ENCODE data around the gene KRT17.

Gene KRT17

DNA sequence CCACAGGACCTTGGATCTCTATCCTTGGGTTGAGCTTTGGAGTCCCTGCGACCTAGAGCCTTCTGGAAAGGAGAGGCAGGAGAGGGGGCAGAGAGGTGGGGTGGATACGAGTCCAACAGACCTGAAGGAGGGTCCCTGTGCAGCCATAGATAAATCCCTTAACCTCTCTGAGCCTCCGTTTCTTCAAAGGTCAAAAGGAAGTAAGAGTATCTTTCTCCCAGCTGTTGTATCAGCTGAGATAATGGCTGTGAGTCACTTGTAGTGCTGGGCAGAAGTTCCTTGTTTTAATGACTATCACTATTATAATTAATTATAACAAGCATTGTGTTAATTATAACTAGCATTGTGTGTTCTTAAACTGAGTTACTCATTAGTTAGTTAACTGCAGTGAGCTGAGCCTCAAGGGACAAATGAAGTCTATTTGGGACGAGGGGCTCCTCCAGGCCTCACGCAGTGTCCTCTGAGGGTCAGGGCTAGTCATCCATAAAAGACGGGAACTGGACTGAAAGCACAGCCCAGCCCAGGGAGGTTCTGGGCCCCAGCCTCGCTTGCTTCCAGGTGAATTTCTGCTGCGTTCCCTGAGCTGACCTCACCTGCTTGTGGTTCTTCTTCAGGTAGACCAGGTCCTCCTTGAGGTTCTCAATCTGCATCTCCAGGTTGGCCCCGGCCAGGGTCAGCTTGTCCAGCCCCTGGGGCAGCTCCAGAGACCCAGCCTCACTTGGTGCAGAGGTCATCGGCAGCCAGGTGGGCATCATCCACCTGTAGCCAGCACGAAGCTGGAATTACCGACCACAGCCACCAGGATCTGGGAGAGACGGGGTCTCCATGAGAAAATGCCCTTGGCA is 5.7 kb upstream of the KRT17 start:
- TF ChIP-seq, protein P1, sequence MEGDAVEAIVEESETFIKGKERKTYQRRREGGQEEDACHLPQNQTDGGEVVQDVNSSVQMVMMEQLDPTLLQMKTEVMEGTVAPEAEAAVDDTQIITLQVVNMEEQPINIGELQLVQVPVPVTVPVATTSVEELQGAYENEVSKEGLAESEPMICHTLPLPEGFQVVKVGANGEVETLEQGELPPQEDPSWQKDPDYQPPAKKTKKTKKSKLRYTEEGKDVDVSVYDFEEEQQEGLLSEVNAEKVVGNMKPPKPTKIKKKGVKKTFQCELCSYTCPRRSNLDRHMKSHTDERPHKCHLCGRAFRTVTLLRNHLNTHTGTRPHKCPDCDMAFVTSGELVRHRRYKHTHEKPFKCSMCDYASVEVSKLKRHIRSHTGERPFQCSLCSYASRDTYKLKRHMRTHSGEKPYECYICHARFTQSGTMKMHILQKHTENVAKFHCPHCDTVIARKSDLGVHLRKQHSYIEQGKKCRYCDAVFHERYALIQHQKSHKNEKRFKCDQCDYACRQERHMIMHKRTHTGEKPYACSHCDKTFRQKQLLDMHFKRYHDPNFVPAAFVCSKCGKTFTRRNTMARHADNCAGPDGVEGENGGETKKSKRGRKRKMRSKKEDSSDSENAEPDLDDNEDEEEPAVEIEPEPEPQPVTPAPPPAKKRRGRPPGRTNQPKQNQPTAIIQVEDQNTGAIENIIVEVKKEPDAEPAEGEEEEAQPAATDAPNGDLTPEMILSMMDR (IDR thresholded peaks at IDR 0.05) = no peak

DNA sequence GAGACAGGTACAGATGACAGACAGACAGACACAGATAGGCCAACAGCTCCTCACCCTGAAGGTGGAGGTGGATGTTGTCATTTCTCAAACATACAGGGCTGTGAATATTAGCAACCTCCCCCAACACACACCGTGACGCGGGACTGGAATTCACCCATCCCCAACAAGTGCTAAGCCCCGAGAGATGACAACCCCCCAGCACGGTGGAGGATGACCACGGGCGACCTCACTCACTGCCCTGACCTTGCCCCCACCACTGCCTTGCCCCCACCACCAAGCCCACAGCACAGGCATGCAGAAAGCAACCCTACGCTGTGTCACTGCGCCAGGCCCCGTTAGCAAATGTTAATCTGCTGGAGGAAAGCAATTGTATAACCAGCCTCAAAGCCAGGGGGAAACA is 4.9 kb upstream of the KRT17 start:
- TF ChIP-seq, protein P1 (IDR thresholded peaks at IDR 0.05) = no peak

DNA sequence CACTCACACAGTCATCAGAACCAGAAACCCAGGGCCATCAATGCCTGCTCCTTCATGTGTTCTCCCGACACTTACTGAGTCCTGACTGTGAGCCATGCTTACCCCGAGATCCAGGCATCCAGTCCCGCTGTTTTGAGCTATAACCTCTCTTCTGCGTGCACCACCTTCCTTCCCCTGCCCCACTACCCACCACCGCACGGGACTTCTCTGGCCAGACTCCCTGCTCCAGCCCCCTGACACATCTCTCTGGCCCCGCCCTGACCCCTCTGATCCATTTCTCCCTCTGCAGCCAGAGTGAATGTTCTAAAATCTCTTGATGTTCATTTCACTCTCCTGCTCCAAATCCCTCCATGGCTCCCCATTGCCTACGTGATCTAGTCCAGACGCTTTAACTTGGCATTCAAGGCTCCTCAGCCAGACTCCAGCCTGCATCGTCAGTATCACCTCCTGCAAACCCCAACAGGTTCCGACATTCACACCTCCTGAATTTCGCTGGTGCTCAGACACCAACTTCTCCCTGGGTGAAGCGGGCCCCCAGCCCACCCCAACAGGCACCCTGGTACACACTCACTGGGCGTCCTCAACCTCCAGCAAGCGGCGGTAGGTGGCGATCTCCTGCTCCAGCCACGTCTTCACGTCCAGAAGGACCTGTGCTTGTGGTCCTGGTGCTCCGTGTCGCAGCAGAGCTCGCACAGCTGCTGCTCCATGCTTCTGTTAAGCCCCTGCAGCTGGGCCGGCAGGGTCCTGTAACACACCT is 3.1 kb upstream of the KRT17 start:
- TF ChIP-seq, protein P1 (IDR thresholded peaks at IDR 0.05) = no peak

DNA sequence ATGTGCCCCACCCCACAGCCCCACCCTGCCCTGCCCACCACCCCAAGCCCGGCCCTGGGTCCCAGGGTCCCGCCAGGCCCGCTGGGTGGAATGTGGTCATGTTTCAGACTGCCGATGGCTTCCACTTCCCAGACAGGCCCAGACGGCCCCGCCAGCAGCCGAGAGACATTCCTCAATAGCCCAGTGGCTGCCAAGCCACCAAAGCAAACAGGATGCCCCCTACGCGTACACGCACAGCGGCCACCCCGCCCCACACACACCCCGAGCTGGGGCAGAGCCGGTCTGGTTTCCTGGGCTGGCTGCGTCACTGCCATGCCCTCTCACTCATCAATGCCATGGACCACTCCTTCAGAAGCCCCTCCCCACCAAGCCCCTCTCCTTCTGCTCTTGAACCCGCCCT is 1.2 kb upstream of the KRT17 start:
- TF ChIP-seq, protein P1 (IDR thresholded peaks at IDR 0.05) = no peak

DNA sequence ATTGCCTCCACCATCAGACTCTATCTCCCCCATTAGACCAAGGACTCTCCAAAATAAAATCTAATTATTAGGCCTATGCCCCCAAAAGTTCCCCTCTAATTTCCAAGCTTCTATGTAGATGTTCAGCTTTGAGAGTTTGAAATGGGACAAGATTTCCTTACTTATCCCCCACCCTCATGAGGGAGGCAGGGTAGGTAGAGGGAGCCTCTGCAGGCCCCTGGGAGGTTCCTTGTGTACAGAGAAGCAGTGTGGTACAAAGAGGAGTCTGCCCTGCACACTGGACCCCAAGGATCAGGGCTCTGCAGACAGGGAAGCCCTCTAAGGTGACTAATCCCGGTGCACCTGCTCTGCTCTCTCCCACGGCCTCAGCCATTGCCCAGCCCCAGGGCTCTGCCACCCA is 2.5 kb downstream of the KRT17 start:
- TF ChIP-seq, protein P1 (IDR thresholded peaks at IDR 0.05) = no peak

DNA sequence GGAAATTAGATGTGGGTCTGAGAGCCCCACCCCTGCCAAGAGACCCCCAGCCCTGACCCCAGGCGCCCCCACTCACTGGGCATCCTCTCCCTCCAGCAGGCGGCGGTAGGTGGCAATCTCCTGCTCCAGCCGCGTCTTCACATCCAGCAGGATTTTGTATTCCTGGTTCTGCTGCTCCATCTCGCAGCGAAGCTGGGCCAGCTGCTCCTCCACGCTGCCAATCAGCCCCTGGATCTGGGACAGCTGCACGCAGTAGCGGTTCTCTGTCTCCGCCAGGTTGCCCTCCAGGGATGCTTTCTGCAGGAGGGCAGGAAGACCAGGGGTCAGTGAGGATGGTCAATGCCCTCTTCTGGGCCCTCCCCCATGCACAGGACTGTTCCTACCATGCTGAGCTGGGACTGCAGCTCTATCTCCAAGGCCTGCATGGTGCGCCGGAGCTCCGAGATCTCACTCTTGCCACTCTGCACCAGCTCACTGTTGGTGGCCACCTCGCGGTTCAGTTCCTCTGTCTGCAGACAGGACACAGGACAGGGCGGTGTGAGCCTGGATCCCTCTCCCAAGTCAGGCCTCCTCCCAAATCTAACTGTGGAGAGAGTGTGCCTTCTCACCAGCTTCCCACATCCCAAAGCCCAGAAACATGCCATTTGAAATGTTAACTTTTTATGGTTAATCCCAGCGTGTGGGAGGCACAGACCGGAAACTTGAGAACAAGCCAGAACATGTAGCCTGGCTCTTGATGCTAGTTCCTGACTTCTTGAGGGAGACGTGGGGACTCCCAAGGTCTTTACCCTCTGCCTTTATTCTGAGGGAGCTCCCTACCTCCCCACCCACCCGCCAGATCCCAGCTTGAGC is 3.6 kb downstream of the KRT17 start:
- TF ChIP-seq, protein P1 (IDR thresholded peaks at IDR 0.05) = no peak
